Activated naive CD8-positive, alpha-beta T cell treated with anti-CD3 and anti-CD28 coated beads, Interleukin-2, amount 10 ng/mL, durations not matched to agents 7 days and 5 days (primary cell): ENCODE results near the gene CLDN18. TPM values are rescaled to one million over a fixed set of nuclear protein-coding genes. Genes with fewer than 3 reads are reported as not detected.

Source experiments
- ATAC-seq: fragments of 150-1000 bp; cut with Tn5 transposase; one replicate; pipeline ENCODE4 v1.10.0; 2021; ENCODE audit warnings: low read depth, moderate library complexity
- POLR2A ChIA-PET: fragments of 350-600 bp; sonication (Branson Sonifier 250); formaldehyde crosslinking; loops from one replicate; lab custom pipeline; 2021; ENCODE audit warnings: antibody characterized with exemption; lab: Charles Lee
- DNase-seq: peaks from one replicate; pipeline ENCODE4 v3.0.0; 2021
- H3K27ac Mint-ChIP-seq: one replicate; pipeline ENCODE4 v1.8.0; 2022; ENCODE audit warnings: mild to moderate bottlenecking, mixed read lengths
- H3K27me3 Mint-ChIP-seq: one replicate; pipeline ENCODE4 v1.8.0; 2022; ENCODE audit warnings: mild to moderate bottlenecking, moderate library complexity, mixed read lengths
- H3K36me3 Mint-ChIP-seq: one replicate; pipeline ENCODE4 v1.8.0; 2021; ENCODE audit warnings: mild to moderate bottlenecking, mixed read lengths
- H3K4me1 Mint-ChIP-seq: one replicate; pipeline ENCODE4 v1.8.0; 2021; ENCODE audit warnings: mixed read lengths
- H3K4me3 Mint-ChIP-seq: one replicate; pipeline ENCODE4 v1.8.0; 2022; ENCODE audit warnings: mild to moderate bottlenecking, moderate library complexity, mixed read lengths
- H3K9me3 Mint-ChIP-seq: one replicate; pipeline ENCODE4 v1.8.0; 2021; ENCODE audit warnings: mixed read lengths
- total RNA-seq, 2 experiments: library from RNA; stranded (reverse); gene quantifications; one replicate each; pipeline ENCODE4 v1.2.3, GENCODE V29; 2021

The CLDN18 gene
- total RNA-seq, 2 experiments from 2014 or later: not detected

GRCh38 chr3:138079901-138080300 is 69.9 kb downstream of the CLDN18 start:
- Mint-ChIP-seq H3K9me3 (no peaks in the 10 kb centered on the region), H3K36me3 (no peaks in the 10 kb centered on the region), H3K27ac (no peak overlapping the region), H3K4me3 (no peak overlapping the region), H3K4me1 (peaks cover 32% of the 10 kb centered on the region), H3K27me3 (no peaks in the 10 kb centered on the region)
- POLR2A ChIA-PET: no interaction called here
- no peak for DNase-seq
- no peak for ATAC-seq

DNA sequence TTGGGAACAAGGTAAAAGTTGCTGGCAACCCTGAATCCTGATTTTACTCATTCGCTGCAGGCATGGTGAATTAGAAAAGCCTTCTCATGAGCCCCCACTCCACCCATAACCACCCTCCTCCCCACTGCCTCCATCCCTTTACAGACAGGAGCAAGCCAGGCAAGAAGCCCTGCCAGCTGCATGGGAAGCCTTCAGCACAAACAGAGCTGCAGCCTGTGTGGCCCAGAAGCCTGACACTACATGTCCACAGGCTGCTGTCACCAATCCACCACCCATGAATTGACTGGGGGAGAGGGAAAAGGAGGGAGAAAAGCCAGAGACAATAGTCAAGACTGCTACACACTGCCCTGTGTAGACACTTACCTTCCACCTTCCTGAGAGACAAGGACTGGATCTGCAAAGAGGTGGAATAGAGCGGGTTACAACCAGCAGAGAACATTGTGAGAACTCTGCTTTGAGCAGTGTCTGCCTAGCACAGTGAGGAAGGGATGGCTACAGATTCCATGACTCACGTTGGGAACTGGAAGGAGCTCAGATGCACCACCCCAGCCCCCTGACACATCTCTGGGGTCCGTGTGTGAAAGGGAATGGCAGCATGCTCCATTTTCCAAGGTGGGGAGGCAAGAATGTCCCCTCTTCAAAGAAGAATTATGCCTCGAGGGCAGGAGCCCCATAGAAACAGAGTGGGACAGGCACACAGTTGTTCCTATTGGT is 71.6 kb downstream of the CLDN18 start:
- H3K27me3 Mint-ChIP-seq: no peaks in the 10 kb centered on the region

GRCh38 chr3:138082085-138082991 is 72.4 kb downstream of the CLDN18 start:
- DNase-seq (no peak), ATAC-seq (peak; percentile 80)
- POLR2A ChIA-PET: interaction anchor here (0.9 to 1.3 kb wide), 2 partner anchors 16 to 105 kb away, joined by 3 to 4 read pairs; partner anchors contain the start of gene ARMC8
- H3K27ac Mint-ChIP-seq: peak overlapping the region; percentile 85
- peaks cover 32% of the 10 kb centered on the region for H3K4me1 Mint-ChIP-seq
- no peaks in the 10 kb centered on the region for H3K9me3 Mint-ChIP-seq
- H3K4me3 Mint-ChIP-seq: peak overlapping the region; percentile 57
- H3K36me3 Mint-ChIP-seq: peaks cover 2% of the 10 kb centered on the region
- peaks cover 3% of the 10 kb centered on the region for H3K27me3 Mint-ChIP-seq

More for the DNA sequence above, 71.6 kb downstream of the CLDN18 start:
- Mint-ChIP-seq H3K36me3 (no peaks in the 10 kb centered on the region), H3K4me3 (peak overlapping the region; percentile 57), H3K27ac (peak overlapping the region; percentile 37), H3K9me3 (no peaks in the 10 kb centered on the region), H3K4me1 (peaks cover 32% of the 10 kb centered on the region)
- ATAC-seq: no peak
- DNase-seq: no peak
- POLR2A ChIA-PET: interaction anchor here (1.3 kb wide), 1 partner anchor 16 kb away, joined by 3 read pairs; no protein-coding TSS in a partner anchor

DNA sequence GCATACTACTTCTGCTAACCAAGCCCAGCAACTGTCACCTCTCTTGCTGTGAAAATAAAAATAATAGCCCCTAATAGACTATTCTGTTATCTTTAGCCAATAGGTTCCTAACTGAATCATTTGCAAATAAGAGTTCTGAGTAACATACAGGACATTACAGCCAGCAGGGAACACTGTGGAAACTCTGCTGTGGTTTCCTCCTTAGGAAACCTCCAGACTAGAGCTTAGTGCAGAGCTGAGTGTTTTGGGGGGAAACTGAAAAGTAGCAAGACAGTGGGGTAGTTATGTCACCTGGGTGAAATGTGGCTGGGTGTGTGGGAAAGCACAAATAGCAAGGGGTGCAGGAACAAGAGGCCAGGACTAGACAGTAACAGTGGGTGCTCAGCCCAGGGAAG is 73.0 kb downstream of the CLDN18 start:
- Mint-ChIP-seq H3K27ac (peak overlapping the region; percentile 85), H3K27me3 (peaks cover 3% of the 10 kb centered on the region), H3K4me3 (peak overlapping the region; percentile 57), H3K9me3 (no peaks in the 10 kb centered on the region), H3K4me1 (peaks cover 32% of the 10 kb centered on the region), H3K36me3 (peaks cover 2% of the 10 kb centered on the region)
- no peak for DNase-seq
- POLR2A ChIA-PET: interaction anchor here (0.9 kb wide), 1 partner anchor 104 kb away, joined by 4 read pairs; the partner anchor contains the start of gene ARMC8
- ATAC-seq: peak; percentile 5

Other genes with a start within 250 kb of the CLDN18 start
- gene SOX14, start 245.8 kb upstream of the CLDN18 start, total RNA-seq: not detected
- under 1 TPM in 1 of 2 experiments, not detected in 1; 0.40 TPM for gene DZIP1L, start 105.4 kb downstream of the CLDN18 start, total RNA-seq
- gene A4GNT, start 122.2 kb downstream of the CLDN18 start, total RNA-seq: not detected
- 10 to 100 TPM; 22.6 to 25.7 TPM for gene DBR1, start 164.8 kb downstream of the CLDN18 start, total RNA-seq
- gene ARMC8, start 177.1 kb downstream of the CLDN18 start, total RNA-seq: 10 to 100 TPM; 53.1 to 60.9 TPM